ENCODE measurements around the gene CLK3.

The CLK3 gene

GRCh38 chr15:74632601-74633000 is 17.0 kb downstream of the CLK3 start:
- Mint-ChIP-seq H3K36me3 (ENCODE audit: low read depth) (peaks cover 32% of the 10 kb centered on the region), H3K9me3 (no peaks in the 10 kb centered on the region), H3K4me3 (no peak overlapping the region), H3K4me1 (peaks cover 4% of the 10 kb centered on the region), H3K27me3 (no peaks in the 10 kb centered on the region), H3K27ac (no peak overlapping the region)
- ATAC-seq (no peak), DNase-seq (no peak)

GRCh38 chr15:74633781-74634180 is 18.1 kb downstream of the CLK3 start:
- Mint-ChIP-seq H3K27ac (no peak overlapping the region), H3K4me1 (no peaks in the 10 kb centered on the region), H3K27me3 (no peaks in the 10 kb centered on the region), H3K4me3 (no peak overlapping the region), H3K9me3 (no peaks in the 10 kb centered on the region), H3K36me3 (ENCODE audit: low read depth) (peaks cover 25% of the 10 kb centered on the region)
- ATAC-seq (no peak), DNase-seq (no peak)

DNA sequence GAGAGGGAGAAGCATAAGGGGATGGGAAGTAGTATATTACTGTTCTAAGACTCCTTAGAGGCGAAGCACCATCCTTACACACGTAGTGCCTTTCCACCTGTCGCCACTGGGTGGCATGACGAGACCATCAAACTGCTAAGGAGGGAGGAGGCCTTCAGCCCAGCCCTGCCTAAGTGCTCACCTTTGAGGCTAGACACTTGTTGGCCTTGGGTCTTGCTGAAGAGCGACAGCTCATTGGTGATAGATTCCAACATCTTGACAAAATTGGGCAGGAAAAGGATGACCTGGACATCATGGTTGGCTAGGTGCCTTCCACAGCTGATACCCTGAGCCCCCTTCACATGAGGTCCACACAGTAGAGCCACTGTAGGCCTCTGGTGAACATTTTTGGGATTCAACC is 19.6 kb downstream of the CLK3 start:
- ATAC-seq (peak; percentile 81), DNase-seq (peak; percentile 76)
- Mint-ChIP-seq H3K27ac (no peak overlapping the region), H3K4me1 (no peaks in the 10 kb centered on the region), H3K27me3 (no peaks in the 10 kb centered on the region), H3K36me3 (ENCODE audit: low read depth) (peaks cover 16% of the 10 kb centered on the region), H3K9me3 (no peaks in the 10 kb centered on the region), H3K4me3 (no peak overlapping the region)

GRCh38 chr15:74636984-74637383 is 21.3 kb downstream of the CLK3 start:
- ATAC-seq: no peak
- H3K4me3 Mint-ChIP-seq: no peak overlapping the region

GRCh38 chr15:74641151-74641550 is 25.5 kb downstream of the CLK3 start:
- peaks cover 6% of the 10 kb centered on the region for H3K36me3 Mint-ChIP-seq (ENCODE audit: low read depth)
- peaks cover 17% of the 10 kb centered on the region for H3K4me1 Mint-ChIP-seq
- ATAC-seq (peak; percentile 48), DNase-seq (no peak)
- no peaks in the 10 kb centered on the region for H3K9me3 Mint-ChIP-seq
- H3K4me3 Mint-ChIP-seq: no peak overlapping the region
- H3K27ac Mint-ChIP-seq: peak overlapping the region; percentile 21
- H3K27me3 Mint-ChIP-seq: no peaks in the 10 kb centered on the region

More at GRCh38 chr15:74636984-74637383, 21.3 kb downstream of the CLK3 start:
- Mint-ChIP-seq H3K4me1 (peaks cover 13% of the 10 kb centered on the region), H3K36me3 (ENCODE audit: low read depth) (peaks cover 16% of the 10 kb centered on the region), H3K9me3 (no peaks in the 10 kb centered on the region), H3K27me3 (no peaks in the 10 kb centered on the region), H3K27ac (no peak overlapping the region)
- no peak for DNase-seq

GRCh38 chr15:74642348-74642733 is 26.7 kb downstream of the CLK3 start:
- no peak overlapping the region for H3K27ac Mint-ChIP-seq

DNA sequence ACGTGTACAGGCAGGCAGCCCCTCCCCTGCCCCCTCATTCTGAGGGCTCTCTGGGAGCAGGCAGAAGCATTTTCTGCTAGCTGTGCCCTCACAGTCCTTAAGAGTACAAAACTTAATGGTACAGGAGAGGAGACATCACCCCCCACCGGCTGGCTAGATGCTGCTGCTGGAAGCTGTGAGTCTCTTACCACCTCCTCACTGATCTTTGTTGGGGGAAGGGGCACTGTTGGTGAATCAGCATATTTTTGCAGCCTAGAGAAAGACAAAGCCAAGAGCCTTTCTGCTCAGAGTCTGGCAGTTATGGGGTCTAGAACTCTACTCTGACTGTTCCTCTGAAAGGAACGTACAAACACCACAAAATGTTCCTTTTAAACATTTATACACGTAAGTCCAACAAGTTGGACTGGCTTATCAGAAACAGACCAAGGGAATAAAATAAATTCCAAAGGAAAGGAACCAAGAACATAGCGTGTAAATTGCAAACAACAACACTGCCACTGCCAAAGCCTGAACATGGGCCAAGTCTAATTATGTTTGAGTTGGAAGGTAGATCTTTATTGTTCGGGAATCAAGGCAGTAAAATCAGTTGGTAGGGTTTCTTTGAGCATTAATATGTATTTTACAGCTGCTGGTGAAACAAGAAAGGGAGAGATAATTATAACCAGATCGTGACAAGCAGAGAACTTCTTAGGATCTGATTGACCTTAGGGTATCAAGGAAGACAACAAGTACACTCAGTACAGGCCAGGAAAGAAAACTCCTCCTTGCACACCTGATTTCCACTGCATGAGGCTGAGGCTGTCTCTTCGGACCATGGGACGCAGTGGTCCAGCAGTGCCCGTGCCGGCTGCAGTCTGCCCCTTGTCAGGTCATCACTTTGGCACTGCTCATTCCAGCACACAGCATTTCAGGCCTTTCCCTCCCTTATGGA is 27.4 kb downstream of the CLK3 start:
- Mint-ChIP-seq H3K27ac (no peak overlapping the region), H3K4me3 (no peak overlapping the region), H3K9me3 (no peaks in the 10 kb centered on the region), H3K36me3 (ENCODE audit: low read depth) (peaks cover 5% of the 10 kb centered on the region), H3K4me1 (peaks cover 17% of the 10 kb centered on the region), H3K27me3 (no peaks in the 10 kb centered on the region)
- ATAC-seq (no peak), DNase-seq (no peak)

More at GRCh38 chr15:74642348-74642733, 26.7 kb downstream of the CLK3 start:
- Mint-ChIP-seq H3K4me1 (peaks cover 17% of the 10 kb centered on the region), H3K9me3 (no peaks in the 10 kb centered on the region), H3K36me3 (ENCODE audit: low read depth) (peaks cover 6% of the 10 kb centered on the region), H3K4me3 (no peak overlapping the region), H3K27me3 (no peaks in the 10 kb centered on the region)
- no peak for DNase-seq
- ATAC-seq: no peak

- Mint-ChIP-seq H3K27ac (no peak overlapping the region), H3K4me3 (no peak overlapping the region), H3K36me3 (ENCODE audit: low read depth) (peaks cover 6% of the 10 kb centered on the region), H3K27me3 (no peaks in the 10 kb centered on the region), H3K4me1 (peaks cover 17% of the 10 kb centered on the region), H3K9me3 (no peaks in the 10 kb centered on the region)
- ATAC-seq (no peak), DNase-seq (no peak)
Observed at GRCh38 chr15:74643665-74644204, 28.1 kb downstream of the CLK3 start.

DNA sequence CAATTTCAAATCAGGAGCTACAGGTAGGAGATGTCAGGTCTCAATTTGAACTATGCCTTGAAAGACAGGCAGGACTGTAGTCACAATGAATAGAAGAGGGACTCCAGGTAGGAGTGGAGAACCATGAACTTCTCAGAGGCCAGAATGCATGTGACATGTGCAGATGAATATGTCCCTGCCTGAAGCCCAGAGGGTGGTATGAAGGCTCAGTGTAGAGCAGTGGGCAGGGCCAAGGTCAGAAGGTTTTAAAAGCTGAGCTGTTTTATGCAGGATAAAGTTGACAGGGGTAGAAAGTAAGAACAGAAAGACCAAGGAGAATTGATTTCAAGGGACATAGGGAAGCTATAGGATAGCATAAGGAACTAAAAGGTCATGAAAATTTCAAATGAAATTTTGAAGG is 30.8 kb downstream of the CLK3 start:
- ATAC-seq (no peak), DNase-seq (no peak)
- Mint-ChIP-seq H3K4me3 (no peak overlapping the region), H3K9me3 (no peaks in the 10 kb centered on the region), H3K27me3 (no peaks in the 10 kb centered on the region), H3K4me1 (peaks cover 9% of the 10 kb centered on the region), H3K36me3 (ENCODE audit: low read depth) (peaks cover 7% of the 10 kb centered on the region), H3K27ac (no peak overlapping the region)

DNA sequence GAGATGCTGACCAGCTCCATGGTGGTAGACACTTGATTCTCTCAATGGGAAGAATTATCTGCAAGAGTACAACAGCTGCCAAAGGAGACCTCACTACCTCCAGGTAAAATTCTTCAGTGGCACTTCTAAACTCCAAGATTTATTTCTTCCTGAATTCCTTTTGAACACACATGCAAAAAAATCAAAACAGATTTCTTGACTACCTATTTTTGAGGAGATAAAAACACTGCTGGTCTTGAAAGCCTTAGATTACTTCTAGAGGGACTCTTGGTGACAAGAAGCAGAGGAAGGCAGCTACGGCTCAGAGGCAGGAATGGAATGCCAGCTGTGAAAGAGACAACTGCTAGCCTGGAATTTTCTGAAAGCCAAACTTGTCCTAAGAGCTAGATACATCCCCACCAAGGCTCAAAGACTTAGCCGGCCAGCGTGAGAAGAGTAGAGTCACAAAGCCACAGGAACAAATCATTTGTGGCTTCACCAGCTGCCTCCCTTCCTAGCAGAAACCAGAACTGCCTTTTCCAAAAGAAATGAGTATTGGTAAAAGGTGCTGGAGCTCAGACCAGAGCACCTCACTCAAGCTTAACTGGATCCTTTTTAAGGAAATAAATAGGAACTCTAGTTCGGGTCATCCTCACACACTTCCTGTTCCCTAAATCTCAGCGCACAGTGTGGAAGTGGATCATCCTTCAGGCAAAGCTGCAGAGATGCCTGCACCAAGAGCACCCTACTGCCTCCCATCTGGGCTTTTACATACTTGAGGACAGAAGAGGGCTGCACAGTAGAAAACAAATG is 32.6 kb downstream of the CLK3 start:
- Mint-ChIP-seq H3K4me3 (no peak overlapping the region), H3K9me3 (no peaks in the 10 kb centered on the region), H3K4me1 (peaks cover 3% of the 10 kb centered on the region), H3K36me3 (ENCODE audit: low read depth) (peaks cover 7% of the 10 kb centered on the region), H3K27ac (no peak overlapping the region), H3K27me3 (no peaks in the 10 kb centered on the region)
- no peak for DNase-seq
- ATAC-seq: no peak

- Mint-ChIP-seq H3K36me3 (ENCODE audit: low read depth) (peaks cover 6% of the 10 kb centered on the region), H3K27me3 (no peaks in the 10 kb centered on the region), H3K9me3 (no peaks in the 10 kb centered on the region), H3K4me3 (no peak overlapping the region), H3K27ac (no peak overlapping the region), H3K4me1 (peaks cover 17% of the 10 kb centered on the region)
- DNase-seq (no peak), ATAC-seq (no peak)
Observed at GRCh38 chr15:74651242-74651741, 35.7 kb downstream of the CLK3 start.

DNA sequence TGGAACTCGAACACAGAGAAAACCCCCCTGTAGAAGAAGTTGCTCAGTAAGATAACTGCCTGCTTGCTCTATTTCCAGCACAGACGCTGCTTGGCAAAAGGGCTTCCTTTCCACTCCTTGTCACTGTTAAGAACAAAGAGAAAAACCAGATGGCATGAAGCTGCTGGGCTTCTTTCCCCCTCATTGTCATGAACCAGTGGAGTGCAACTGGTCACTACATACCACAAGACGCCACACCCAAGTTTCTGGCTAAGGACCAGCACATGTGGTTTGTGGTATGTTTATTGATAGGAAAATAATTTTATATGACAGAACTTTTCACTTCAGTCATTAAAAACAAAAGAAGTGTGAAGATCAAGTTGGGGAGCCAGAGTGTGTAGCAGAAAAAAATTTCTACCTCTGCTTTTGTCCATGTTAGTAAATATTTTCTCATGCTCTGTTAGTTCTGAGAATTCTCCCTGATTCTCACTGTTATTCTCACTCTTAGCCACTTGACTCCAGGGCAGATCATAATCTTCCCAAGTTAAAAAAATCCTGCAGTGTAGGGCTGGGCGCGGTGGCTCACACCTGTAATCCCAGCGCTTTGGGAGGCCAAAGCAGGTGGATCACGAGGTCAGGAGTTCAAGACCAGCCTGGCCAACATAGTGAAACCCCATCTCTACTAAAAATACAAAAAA is 37.9 kb downstream of the CLK3 start:
- peaks cover 6% of the 10 kb centered on the region for H3K36me3 Mint-ChIP-seq (ENCODE audit: low read depth)
- ATAC-seq: no peak
- no peak overlapping the region for H3K4me3 Mint-ChIP-seq
- no peak for DNase-seq
- H3K27ac Mint-ChIP-seq: no peak overlapping the region
- no peaks in the 10 kb centered on the region for H3K27me3 Mint-ChIP-seq
- no peaks in the 10 kb centered on the region for H3K9me3 Mint-ChIP-seq
- H3K4me1 Mint-ChIP-seq: peaks cover 19% of the 10 kb centered on the region

DNA sequence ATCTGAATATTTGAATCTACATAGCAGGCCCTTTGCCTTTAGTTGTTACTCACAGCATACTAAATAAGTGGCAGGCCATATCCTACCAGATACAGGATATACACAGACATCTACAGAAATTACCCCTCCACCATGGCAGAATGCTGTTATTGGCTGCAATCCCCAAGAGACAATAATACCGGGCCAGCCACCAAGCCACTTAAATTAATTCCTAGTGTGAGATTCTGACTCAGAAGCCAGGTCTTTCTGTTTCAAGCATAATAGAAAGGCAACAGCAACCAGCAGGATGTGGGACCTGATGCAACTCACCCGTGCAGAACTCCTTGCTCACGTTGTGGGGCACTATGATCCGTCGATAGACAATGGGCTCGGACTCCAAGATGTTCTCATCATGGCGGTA is 39.8 kb downstream of the CLK3 start:
- H3K27ac Mint-ChIP-seq: no peak overlapping the region
- DNase-seq (no peak), ATAC-seq (peak; percentile 61)
- H3K27me3 Mint-ChIP-seq: no peaks in the 10 kb centered on the region
- H3K36me3 Mint-ChIP-seq (ENCODE audit: low read depth): peaks cover 2% of the 10 kb centered on the region
- H3K4me1 Mint-ChIP-seq: peaks cover 19% of the 10 kb centered on the region
- H3K9me3 Mint-ChIP-seq: no peaks in the 10 kb centered on the region
- H3K4me3 Mint-ChIP-seq: no peak overlapping the region

DNA sequence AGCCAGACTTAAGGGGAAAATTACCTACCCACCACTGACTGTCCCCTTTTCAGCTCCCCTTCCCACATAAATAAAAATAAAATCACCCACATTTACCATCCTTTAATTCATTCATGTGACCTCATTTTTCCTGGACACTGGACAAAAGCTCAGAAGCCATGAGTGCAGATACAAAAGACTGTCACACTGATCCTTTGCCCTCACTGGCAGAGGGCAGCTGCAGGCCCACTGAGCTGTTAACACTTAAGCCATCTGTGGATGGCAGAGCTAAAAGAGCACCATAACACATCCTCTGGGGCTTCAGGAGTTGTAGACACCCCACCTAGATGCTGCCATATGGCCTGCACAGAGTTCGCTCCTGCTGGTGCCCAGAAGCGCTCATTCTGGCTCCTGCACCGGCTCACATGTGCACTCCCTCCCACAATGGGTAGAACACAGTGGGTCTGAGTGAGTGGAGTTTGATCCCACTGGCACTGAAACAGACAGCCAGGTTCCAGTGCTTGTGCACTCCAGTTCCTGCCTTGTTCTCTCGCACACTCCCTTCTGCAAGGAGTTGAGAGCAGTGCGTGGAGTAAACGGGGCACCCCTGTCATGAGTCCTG is 41.4 kb downstream of the CLK3 start:
- DNase-seq (no peak), ATAC-seq (no peak)
- peaks cover 4% of the 10 kb centered on the region for H3K36me3 Mint-ChIP-seq (ENCODE audit: low read depth)
- H3K27me3 Mint-ChIP-seq: no peaks in the 10 kb centered on the region
- H3K4me3 Mint-ChIP-seq: no peak overlapping the region
- no peaks in the 10 kb centered on the region for H3K9me3 Mint-ChIP-seq
- H3K27ac Mint-ChIP-seq: no peak overlapping the region
- H3K4me1 Mint-ChIP-seq: peaks cover 19% of the 10 kb centered on the region

Data from activated naive CD8-positive, alpha-beta T cell treated with anti-CD3 and anti-CD28 coated beads, Interleukin-2, amount 50 U/mL, for 24 hours (primary cell).